Measurements from ENCODE around the gene FARS2. TPM values are rescaled to one million over a fixed set of nuclear protein-coding genes. Genes with fewer than 3 reads are reported as not detected.
"Not testable (repeated sequence)": the region's sequence is repeated elsewhere in the genome, so short reads cannot be mapped to it uniquely, and the experiment has no call there.

FARS2 gene
- total and polyA plus RNA-seq, 4 experiments from 2014 or later, result 15.6 to 48.4 (median 24.3) TPM

- H3K4me1 Mint-ChIP-seq; H3K27me3 ChIP-seq (ENCODE audit: insufficient read depth, low read length); H3K27ac ChIP-seq (ENCODE audit: low read depth, low read length); CTCF ChIA-PET (ENCODE audit: partially characterized antibody); H3K27me3 Mint-ChIP-seq; DNase-seq; H3K4me1 ChIP-seq (ENCODE audit: insufficient read depth, low read length); H3K9me3 ChIP-seq (ENCODE audit: control insufficient read depth in 1 of 2, low read length in 2 of 2); H3K4me3 ChIP-seq (ENCODE audit: low read length in 2 of 2); intact Hi-C loops (cut with micrococcal nuclease); POLR2A ChIA-PET (ENCODE audit: partially characterized antibody); H3K27ac Mint-ChIP-seq; H3K4me3 Mint-ChIP-seq; H3K36me3 ChIP-seq (ENCODE audit: insufficient read depth, low read length): not testable (repeated sequence)
- Mint-ChIP-seq H3K9me3 (peaks cover 0 to 22% (median 7%) of the 10 kb centered on the region in 8 donors), H3K36me3 (peaks cover 2 to 23% of the 10 kb centered on the region in 2 donors)
Measured at GRCh38 chr6:5796555-5796954, 535.2 kb downstream of the FARS2 start.

DNA sequence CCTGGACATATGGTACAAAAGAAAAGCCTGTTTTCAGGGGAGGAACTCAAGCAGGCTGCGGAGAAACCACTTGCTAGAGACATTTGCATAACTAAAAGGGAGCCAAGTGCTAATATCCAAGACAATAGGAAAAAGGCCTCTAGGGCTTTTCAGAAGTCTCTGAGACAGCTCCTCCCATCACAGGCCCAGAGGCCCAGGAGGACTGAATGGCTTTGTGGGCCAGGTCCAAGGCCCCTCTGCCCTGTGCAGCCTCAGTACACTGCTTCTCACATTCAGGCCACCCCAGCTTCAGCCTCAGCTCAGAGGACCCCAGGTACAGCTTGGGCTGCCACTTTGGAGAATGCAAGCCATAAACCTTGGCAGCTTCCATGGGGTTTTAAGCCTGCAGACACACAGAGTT is 545.1 kb downstream of the FARS2 start:
- H3K4me1 ChIP-seq (ENCODE audit: insufficient read depth, low read length); H3K4me3 ChIP-seq (ENCODE audit: low read length in 2 of 2); H3K27me3 ChIP-seq (ENCODE audit: insufficient read depth, low read length); intact Hi-C loops (cut with micrococcal nuclease); H3K36me3 ChIP-seq (ENCODE audit: insufficient read depth, low read length); H3K27ac Mint-ChIP-seq; CTCF ChIA-PET (ENCODE audit: partially characterized antibody); H3K4me3 Mint-ChIP-seq; DNase-seq; H3K27ac ChIP-seq (ENCODE audit: low read depth, low read length); H3K9me3 ChIP-seq (ENCODE audit: control insufficient read depth in 1 of 2, low read length in 2 of 2); H3K27me3 Mint-ChIP-seq; POLR2A ChIA-PET (ENCODE audit: partially characterized antibody): not testable (repeated sequence)
- H3K9me3 Mint-ChIP-seq, result peaks cover 0 to 16% (median 9%) of the 10 kb centered on the region in 8 donors
- H3K4me1 Mint-ChIP-seq, result peaks cover 5 to 16% (median 9%) of the 10 kb centered on the region in 4 donors
- H3K36me3 Mint-ChIP-seq, result peaks cover 2 to 15% of the 10 kb centered on the region in 2 donors

DNA sequence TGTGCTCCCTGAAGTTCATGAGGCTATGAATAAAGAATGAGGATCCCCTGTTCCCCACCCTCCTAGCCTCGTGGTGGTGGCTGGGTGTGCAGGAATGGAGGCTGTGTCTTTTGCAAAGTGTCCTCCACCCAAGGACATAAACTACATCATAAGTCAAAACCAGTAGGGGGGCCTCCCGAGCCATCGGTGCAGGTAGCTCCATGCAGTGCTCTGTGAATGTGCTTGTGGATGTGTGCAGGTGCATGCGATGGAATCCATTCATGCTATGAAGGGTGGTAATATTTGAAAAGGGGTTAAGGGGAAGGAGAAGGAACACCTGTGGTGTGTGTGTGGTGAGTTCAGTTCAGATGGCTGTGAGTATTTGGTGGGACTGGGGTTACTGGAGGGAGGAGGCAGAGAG is 548.1 kb downstream of the FARS2 start:
- no peak overlapping the region for H3K4me3 ChIP-seq (ENCODE audit: low read length in 2 of 2)
- no peaks in the 10 kb centered on the region for H3K36me3 ChIP-seq (ENCODE audit: insufficient read depth, low read length)
- Mint-ChIP-seq H3K4me3 (no peak overlapping the region), H3K36me3 (peaks cover 2 to 10% of the 10 kb centered on the region in 2 donors), H3K27me3 (no peaks in the 10 kb centered on the region), H3K27ac (peak overlapping the region in 4 of 7 donors; percentile 54 to 87 (median 72)), H3K4me1 (peaks cover 18 to 30% (median 22%) of the 10 kb centered on the region in 4 donors), H3K9me3 (peaks cover 0 to 16% (median 10%) of the 10 kb centered on the region in 8 donors)
- intact Hi-C loops (cut with micrococcal nuclease), result no loop called here
- H3K27me3 ChIP-seq (ENCODE audit: insufficient read depth, low read length), result no peaks in the 10 kb centered on the region
- ChIA-PET CTCF (ENCODE audit: partially characterized antibody) (interaction anchor here (0.5 kb wide), 1 partner anchor 199 kb away, joined by 3 read pairs; no protein-coding TSS in a partner anchor), POLR2A (ENCODE audit: partially characterized antibody) (interaction anchor here (0.6 to 1.4 kb wide), 2 partner anchors 63 to 83 kb away, joined by 3 read pairs; no protein-coding TSS in a partner anchor)
- peaks cover 20% of the 10 kb centered on the region for H3K4me1 ChIP-seq (ENCODE audit: insufficient read depth, low read length)
- no peak overlapping the region for H3K27ac ChIP-seq (ENCODE audit: low read depth, low read length)
- no peaks in the 10 kb centered on the region for H3K9me3 ChIP-seq (ENCODE audit: control insufficient read depth in 1 of 2, low read length in 2 of 2)
- DNase-seq, result peak in 3 of 5 donors; percentile 10 to 18 (median 12)

GRCh38 chr6:5811997-5812396 is 550.7 kb downstream of the FARS2 start:
- Histone ChIP-seq H3K27ac (ENCODE audit: low read depth, low read length) (no peak overlapping the region), H3K4me1 (ENCODE audit: insufficient read depth, low read length) (peaks cover 27% of the 10 kb centered on the region), H3K9me3 (ENCODE audit: control insufficient read depth in 1 of 2, low read length in 2 of 2) (no peaks in the 10 kb centered on the region), H3K36me3 (ENCODE audit: insufficient read depth, low read length) (no peaks in the 10 kb centered on the region), H3K27me3 (ENCODE audit: insufficient read depth, low read length) (no peaks in the 10 kb centered on the region), H3K4me3 (ENCODE audit: low read length in 2 of 2) (no peak overlapping the region)
- CTCF ChIA-PET (ENCODE audit: partially characterized antibody), result no interaction called here
- Mint-ChIP-seq H3K4me3 (no peak overlapping the region), H3K9me3 (peaks cover 0 to 5% (median under 1%) of the 10 kb centered on the region in 8 donors), H3K27ac (peak overlapping the region in 3 of 7 donors; percentile 14 to 59 (median 38)), H3K27me3 (no peaks in the 10 kb centered on the region), H3K36me3 (peaks cover 0 to 2% of the 10 kb centered on the region in 2 donors), H3K4me1 (peaks cover 20 to 37% (median 27%) of the 10 kb centered on the region in 4 donors)
- intact Hi-C loops (cut with micrococcal nuclease), result loop anchor here (5.0 kb wide), 1 partner anchor 80 kb away; no protein-coding TSS in a partner anchor
- POLR2A ChIA-PET (ENCODE audit: partially characterized antibody), result no interaction called here
- DNase-seq, result no peak

GRCh38 chr6:5813625-5814027 is 552.3 kb downstream of the FARS2 start:
- H3K27ac ChIP-seq (ENCODE audit: low read depth, low read length), result no peak overlapping the region
- H3K27me3 Mint-ChIP-seq, result peaks cover 0 to under 1% of the 10 kb centered on the region in 2 donors
- intact Hi-C loops (cut with micrococcal nuclease), result loop anchor here (5.0 kb wide), 1 partner anchor 79 kb away; no protein-coding TSS in a partner anchor
- ChIA-PET POLR2A (ENCODE audit: partially characterized antibody) (interaction anchor here (0.7 to 1.2 kb wide), 2 partner anchors 18 to 79 kb away, joined by 3 to 6 read pairs; no protein-coding TSS in a partner anchor), CTCF (ENCODE audit: partially characterized antibody) (interaction anchor here (0.7 to 1.8 kb wide), 3 partner anchors 11 to 58 kb away, joined by 3 read pairs; no protein-coding TSS in a partner anchor)
- peak overlapping the region; percentile 56 to 82 (median 72) for H3K4me3 Mint-ChIP-seq
- H3K9me3 Mint-ChIP-seq, result peaks cover 0 to 3% (median 0%) of the 10 kb centered on the region in 8 donors
- H3K4me3 ChIP-seq (ENCODE audit: low read length in 2 of 2), result peak overlapping the region in 1 of 2 donors; percentile 8
- H3K9me3 ChIP-seq (ENCODE audit: control insufficient read depth in 1 of 2, low read length in 2 of 2), result no peaks in the 10 kb centered on the region
- H3K27ac Mint-ChIP-seq, result peak overlapping the region; percentile 52 to 93 (median 77)
- peaks cover 20 to 37% (median 27%) of the 10 kb centered on the region in 4 donors for H3K4me1 Mint-ChIP-seq
- no peaks in the 10 kb centered on the region for H3K36me3 ChIP-seq (ENCODE audit: insufficient read depth, low read length)
- peak in 4 of 5 donors; percentile 8 to 43 (median 21) for DNase-seq
- no peaks in the 10 kb centered on the region for H3K27me3 ChIP-seq (ENCODE audit: insufficient read depth, low read length)
- H3K36me3 Mint-ChIP-seq, result no peaks in the 10 kb centered on the region
- peaks cover 27% of the 10 kb centered on the region for H3K4me1 ChIP-seq (ENCODE audit: insufficient read depth, low read length)

GRCh38 chr6:5814116-5814515 is 552.8 kb downstream of the FARS2 start:
- Mint-ChIP-seq H3K4me1 (peaks cover 20 to 37% (median 27%) of the 10 kb centered on the region in 4 donors), H3K36me3 (no peaks in the 10 kb centered on the region), H3K27me3 (peaks cover 0 to 1% of the 10 kb centered on the region in 2 donors), H3K9me3 (peaks cover 0 to 3% (median 0%) of the 10 kb centered on the region in 8 donors), H3K4me3 (peak overlapping the region; percentile 56 to 82 (median 72)), H3K27ac (peak overlapping the region in 6 of 7 donors; percentile 52 to 93 (median 66))
- no peaks in the 10 kb centered on the region for H3K27me3 ChIP-seq (ENCODE audit: insufficient read depth, low read length)
- no peaks in the 10 kb centered on the region for H3K36me3 ChIP-seq (ENCODE audit: insufficient read depth, low read length)
- DNase-seq, result no peak
- peak overlapping the region in 1 of 2 donors; percentile 8 for H3K4me3 ChIP-seq (ENCODE audit: low read length in 2 of 2)
- ChIA-PET CTCF (ENCODE audit: partially characterized antibody) (interaction anchor here (1.4 to 1.8 kb wide), 2 partner anchors 11 to 58 kb away, joined by 3 read pairs; no protein-coding TSS in a partner anchor), POLR2A (ENCODE audit: partially characterized antibody) (interaction anchor here (0.7 to 1.2 kb wide), 3 partner anchors 18 to 103 kb away, joined by 3 to 6 read pairs (median 3); no protein-coding TSS in a partner anchor)
- no peaks in the 10 kb centered on the region for H3K9me3 ChIP-seq (ENCODE audit: control insufficient read depth in 1 of 2, low read length in 2 of 2)
- no peak overlapping the region for H3K27ac ChIP-seq (ENCODE audit: low read depth, low read length)
- intact Hi-C loops (cut with micrococcal nuclease), result loop anchor here (5.0 kb wide), 1 partner anchor 78 kb away; no protein-coding TSS in a partner anchor
- H3K4me1 ChIP-seq (ENCODE audit: insufficient read depth, low read length), result peaks cover 27% of the 10 kb centered on the region

DNA sequence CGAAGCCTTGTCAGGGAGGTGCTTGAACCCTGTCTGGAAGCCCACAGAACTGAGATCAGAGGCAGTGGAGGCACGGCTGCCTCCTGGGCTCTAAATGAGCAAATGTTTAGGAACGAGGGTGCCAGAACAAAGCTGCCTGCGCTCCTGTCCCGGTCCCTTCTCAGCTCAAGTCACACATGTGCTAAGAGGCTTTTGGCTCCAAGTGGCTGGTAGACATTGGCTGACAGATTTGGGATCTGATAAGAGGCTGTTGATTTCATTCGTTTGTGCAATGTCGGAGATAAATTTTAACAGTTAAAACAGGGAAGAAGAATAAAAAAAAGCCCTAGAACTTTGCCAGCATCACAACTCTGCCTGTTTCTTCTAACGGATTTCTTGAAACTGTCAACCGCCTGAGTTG is 553.6 kb downstream of the FARS2 start:
- Mint-ChIP-seq H3K9me3 (peaks cover 0 to 3% (median 0%) of the 10 kb centered on the region in 8 donors), H3K4me3 (peak overlapping the region in 1 of 8 donors; percentile 74), H3K4me1 (peaks cover 16 to 30% (median 22%) of the 10 kb centered on the region in 4 donors), H3K36me3 (no peaks in the 10 kb centered on the region), H3K27me3 (peaks cover 0 to 1% of the 10 kb centered on the region in 2 donors), H3K27ac (peak overlapping the region in 4 of 7 donors; percentile 19 to 46 (median 26))
- ChIA-PET POLR2A (ENCODE audit: partially characterized antibody) (no interaction called here), CTCF (ENCODE audit: partially characterized antibody) (no interaction called here)
- no peak overlapping the region for H3K27ac ChIP-seq (ENCODE audit: low read depth, low read length)
- no peaks in the 10 kb centered on the region for H3K27me3 ChIP-seq (ENCODE audit: insufficient read depth, low read length)
- H3K36me3 ChIP-seq (ENCODE audit: insufficient read depth, low read length), result no peaks in the 10 kb centered on the region
- H3K4me3 ChIP-seq (ENCODE audit: low read length in 2 of 2), result no peak overlapping the region
- intact Hi-C loops (cut with micrococcal nuclease), result loop anchor here (5.0 kb wide), 1 partner anchor 77 kb away; no protein-coding TSS in a partner anchor
- no peak for DNase-seq
- H3K9me3 ChIP-seq (ENCODE audit: control insufficient read depth in 1 of 2, low read length in 2 of 2), result no peaks in the 10 kb centered on the region
- peaks cover 22% of the 10 kb centered on the region for H3K4me1 ChIP-seq (ENCODE audit: insufficient read depth, low read length)
